Astrocyte of the cerebellum (primary cell): Measurements from ENCODE around the gene CAMP.
A peak's percentile ranks its signal among the peaks of the same experiment; 100 is the strongest.

Source experiments
- DNase-seq: peaks from one replicate; pipeline ENCODE4 v3.0.0-alpha.2; 2011; ENCODE audit warnings: low read depth
- H3K4me3 ChIP-seq: 2 replicates; pipeline ENCODE4 v1.5.1; 2011; ENCODE audit warnings: mild to moderate bottlenecking, low read depth, low read length, moderate library complexity
- CTCF ChIP-seq: IDR thresholded peaks from 2 replicates; pipeline ENCODE4 v1.5.1; 2012; ENCODE audit warnings: low read length, low read depth, moderate library complexity, mild to moderate bottlenecking; ENCODE audit errors: missing control alignments
- in situ Hi-C: cut with HindIII; loops from 2 replicates; pipeline ENCODE4 v1.10.0; 2017; ENCODE audit warnings: low sequenced_read_pairs

Gene CAMP

GRCh38 chr3:48238531-48239085, 15.3 kb downstream of the CAMP start:
- TF ChIP-seq CTCF, result no peak
- H3K4me3 ChIP-seq, result no peak overlapping the region
- no peak for DNase-seq
- in situ Hi-C loops, result no loop called here

- in situ Hi-C loops, result no loop called here
- no peak for DNase-seq
Observed at GRCh38 chr3:48240000-48240963, 17.0 kb downstream of the CAMP start.

GRCh38 chr3:48241796-48242455, 18.6 kb downstream of the CAMP start:
- in situ Hi-C loops, result no loop called here
- DNase-seq, result no peak
- TF ChIP-seq CTCF, result no peak
- peak overlapping the region; percentile 84 for H3K4me3 ChIP-seq

More at GRCh38 chr3:48240000-48240963, 17.0 kb downstream of the CAMP start:
- no peak for TF ChIP-seq CTCF
- peak overlapping the region; percentile 84 for H3K4me3 ChIP-seq

GRCh38 chr3:48243886-48244285, 20.6 kb downstream of the CAMP start:
- no peak for TF ChIP-seq CTCF
- no peak overlapping the region for H3K4me3 ChIP-seq
- in situ Hi-C loops, result no loop called here
- DNase-seq, result no peak

GRCh38 chr3:48244461-48244860, 21.2 kb downstream of the CAMP start:
- no peak for DNase-seq
- no peak for TF ChIP-seq CTCF
- in situ Hi-C loops, result no loop called here
- H3K4me3 ChIP-seq, result no peak overlapping the region

- no peak overlapping the region for H3K4me3 ChIP-seq
- in situ Hi-C loops, result no loop called here
- no peak for DNase-seq
- TF ChIP-seq CTCF, result no peak
Observed at GRCh38 chr3:48245136-48245535, 21.8 kb downstream of the CAMP start.
